ENCODE data around the gene CSK.
"Not testable (repeated sequence)": the region's sequence is repeated elsewhere in the genome, so short reads cannot be mapped to it uniquely, and the experiment has no call there.

CSK gene

DNA sequence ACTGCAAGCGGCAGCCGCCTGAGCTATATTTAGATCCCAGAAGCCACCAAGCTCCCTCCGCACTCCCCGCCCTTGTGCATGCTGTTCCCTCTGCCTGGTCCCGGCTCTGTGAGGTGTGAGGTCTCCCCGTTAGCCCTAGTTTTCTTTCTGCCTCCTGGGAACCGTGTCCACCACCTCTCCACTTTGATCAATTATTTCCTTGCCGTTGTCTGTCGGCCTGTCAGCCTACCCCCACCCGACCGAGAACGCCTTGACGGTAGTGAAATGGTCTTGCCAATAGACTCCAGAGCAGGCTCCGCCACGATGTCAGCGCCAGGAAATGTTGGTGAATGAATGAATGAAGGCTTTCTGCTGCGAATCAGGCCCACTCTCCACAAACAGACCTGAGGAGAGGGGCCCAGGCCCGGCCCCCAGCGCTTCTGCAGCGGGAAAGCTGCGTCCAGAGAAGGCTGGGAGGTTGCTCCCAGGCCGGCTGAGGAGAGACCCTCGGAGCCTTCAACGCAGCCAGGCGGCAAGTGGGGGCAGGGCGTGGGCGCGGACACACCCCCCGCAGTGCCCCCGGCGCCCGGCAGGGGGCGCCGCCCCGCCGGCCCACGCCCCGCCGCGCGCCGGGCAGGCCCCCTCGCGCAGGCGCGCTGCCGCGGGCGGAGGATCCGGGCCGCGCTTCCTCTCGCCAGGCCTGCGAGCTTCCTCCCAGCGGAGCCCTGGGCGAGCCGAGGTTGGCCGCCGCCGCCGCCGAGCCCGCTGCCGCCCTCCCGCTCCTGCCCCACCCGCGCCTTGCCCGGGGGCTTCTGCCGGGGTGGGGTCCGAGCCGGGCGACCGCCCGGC, at the start of gene CSK:
Gene CSK, plus strand, starts transcription at position 650 of the 828 bp plus-strand sequence. CDS start 16,218 bp downstream, outside the sequence.
- H3K27me3 ChIP-seq (ENCODE audit: low read depth, low read length), result no peaks in the 10 kb centered on the region
- no peaks in the 10 kb centered on the region for H3K9me3 ChIP-seq (ENCODE audit: insufficient read depth, low read length)
- H3K4me3 ChIP-seq (ENCODE audit: low read length), result peak within 1 kb of the TSS; percentile 93
- H3K9ac ChIP-seq (ENCODE audit: low read length), result peak within 1 kb of the TSS; percentile 100
- no peaks in the 10 kb centered on the region for H4K20me1 ChIP-seq (ENCODE audit: insufficient read depth, low read length)
- TF ChIP-seq, protein P1, sequence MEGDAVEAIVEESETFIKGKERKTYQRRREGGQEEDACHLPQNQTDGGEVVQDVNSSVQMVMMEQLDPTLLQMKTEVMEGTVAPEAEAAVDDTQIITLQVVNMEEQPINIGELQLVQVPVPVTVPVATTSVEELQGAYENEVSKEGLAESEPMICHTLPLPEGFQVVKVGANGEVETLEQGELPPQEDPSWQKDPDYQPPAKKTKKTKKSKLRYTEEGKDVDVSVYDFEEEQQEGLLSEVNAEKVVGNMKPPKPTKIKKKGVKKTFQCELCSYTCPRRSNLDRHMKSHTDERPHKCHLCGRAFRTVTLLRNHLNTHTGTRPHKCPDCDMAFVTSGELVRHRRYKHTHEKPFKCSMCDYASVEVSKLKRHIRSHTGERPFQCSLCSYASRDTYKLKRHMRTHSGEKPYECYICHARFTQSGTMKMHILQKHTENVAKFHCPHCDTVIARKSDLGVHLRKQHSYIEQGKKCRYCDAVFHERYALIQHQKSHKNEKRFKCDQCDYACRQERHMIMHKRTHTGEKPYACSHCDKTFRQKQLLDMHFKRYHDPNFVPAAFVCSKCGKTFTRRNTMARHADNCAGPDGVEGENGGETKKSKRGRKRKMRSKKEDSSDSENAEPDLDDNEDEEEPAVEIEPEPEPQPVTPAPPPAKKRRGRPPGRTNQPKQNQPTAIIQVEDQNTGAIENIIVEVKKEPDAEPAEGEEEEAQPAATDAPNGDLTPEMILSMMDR (IDR thresholded peaks at IDR 0.05; ENCODE audit: low read depth, low read length), result peak; percentile 31; the same call in 1 of the 2 replicates
- TF ChIP-seq EZH2phosphoT487 (IDR thresholded peaks at IDR 0.05; ENCODE audit: low read depth), result no peak
- H3K4me2 ChIP-seq (ENCODE audit: low read length), result peak within 1 kb of the TSS; percentile 100
- no peak within 1 kb of the TSS for H2AFZ ChIP-seq (ENCODE audit: low read depth, low read length)
- peaks cover 89% of the 10 kb centered on the region for H3K79me2 ChIP-seq (ENCODE audit: low read length)
- peaks cover 43% of the 10 kb centered on the region for H3K36me3 ChIP-seq (replicated peaks; ENCODE audit: low read depth, low read length)
- H3K4me1 ChIP-seq (ENCODE audit: low read length), result peaks cover 80% of the 10 kb centered on the region
- H3K27ac ChIP-seq (ENCODE audit: low read length), result peak within 1 kb of the TSS; percentile 97

DNA sequence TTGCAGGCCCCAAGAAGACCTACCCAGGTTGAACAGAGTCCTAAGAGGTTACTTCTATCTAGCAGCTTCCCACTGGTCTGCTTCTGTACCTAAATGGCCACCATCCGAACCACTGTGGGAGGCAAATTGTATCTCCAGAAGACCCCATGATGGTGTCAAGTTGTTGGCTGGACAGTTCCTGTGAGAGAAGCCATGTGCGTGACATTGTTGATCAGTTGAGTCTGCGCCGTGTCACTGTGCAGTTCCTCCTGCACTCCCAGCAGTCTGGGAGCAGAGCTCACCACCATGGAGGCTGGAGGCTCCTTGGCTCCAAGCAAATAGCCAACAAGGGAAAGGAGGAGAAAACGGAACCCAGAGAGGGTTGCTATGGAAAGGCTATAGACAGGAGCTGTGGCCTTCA, 49.0 kb upstream of the CSK start:
- Histone ChIP-seq H3K27ac (ENCODE audit: low read length) (no peak overlapping the region), H3K36me3 (replicated peaks; ENCODE audit: low read depth, low read length) (no peaks in the 10 kb centered on the region), H3K4me3 (ENCODE audit: low read length) (no peak overlapping the region), H3K9ac (ENCODE audit: low read length) (no peak overlapping the region), H3K9me3 (ENCODE audit: insufficient read depth, low read length) (no peaks in the 10 kb centered on the region), H3K4me2 (ENCODE audit: low read length) (no peak overlapping the region), H3K4me1 (ENCODE audit: low read length) (no peaks in the 10 kb centered on the region), H4K20me1 (ENCODE audit: insufficient read depth, low read length) (no peaks in the 10 kb centered on the region), H3K27me3 (ENCODE audit: low read depth, low read length) (peaks cover 29% of the 10 kb centered on the region), H3K79me2 (ENCODE audit: low read length) (no peaks in the 10 kb centered on the region), H2AFZ (ENCODE audit: low read depth, low read length) (no peak overlapping the region)
- no peak for TF ChIP-seq EZH2phosphoT487 (IDR thresholded peaks at IDR 0.05; ENCODE audit: low read depth)
- TF ChIP-seq, protein P1 (IDR thresholded peaks at IDR 0.05; ENCODE audit: low read depth, low read length), result no peak

DNA sequence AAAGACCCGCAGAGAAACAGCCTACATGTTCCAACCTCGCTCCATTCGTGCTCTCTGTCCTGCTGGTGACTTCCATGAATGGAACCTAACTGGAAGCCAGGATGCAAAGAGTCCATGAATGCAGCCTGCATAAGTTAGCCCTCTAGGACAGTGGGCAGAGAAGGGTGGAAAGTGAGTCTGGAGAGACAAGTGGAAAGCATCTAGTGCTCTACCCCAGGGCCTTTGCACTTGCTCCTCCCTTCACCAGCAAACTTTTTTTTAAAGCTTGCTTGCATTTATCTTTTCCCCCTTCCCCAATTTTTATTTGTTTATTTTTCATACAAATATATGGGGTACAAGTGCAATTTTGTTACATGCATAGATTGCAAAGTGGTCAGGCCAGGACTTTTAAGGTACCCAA, 48.6 kb upstream of the CSK start:
- Histone ChIP-seq H3K27me3 (ENCODE audit: low read depth, low read length) (peaks cover 29% of the 10 kb centered on the region), H4K20me1 (ENCODE audit: insufficient read depth, low read length) (no peaks in the 10 kb centered on the region)

DNA sequence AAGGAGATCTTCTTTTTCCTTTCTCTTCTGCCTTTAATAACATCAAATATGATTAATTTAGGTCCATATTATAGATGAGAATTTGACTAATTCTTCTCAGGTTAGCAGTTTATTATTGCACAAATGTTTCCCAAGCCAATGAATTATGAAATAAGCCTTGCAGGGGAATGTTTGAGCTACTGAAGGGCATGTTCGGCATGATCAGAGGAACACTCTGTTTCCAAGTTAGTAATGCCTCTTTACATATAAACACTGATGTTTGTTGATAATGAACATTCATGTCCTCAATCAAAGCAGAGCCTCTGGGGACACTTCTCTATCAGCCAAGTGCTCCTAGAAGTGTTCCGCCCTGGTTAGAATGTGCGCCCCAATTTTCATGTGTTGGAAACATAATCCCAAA, 46.6 kb upstream of the CSK start:
- Histone ChIP-seq H3K27me3 (ENCODE audit: low read depth, low read length) (peaks cover 29% of the 10 kb centered on the region), H3K9me3 (ENCODE audit: insufficient read depth, low read length) (no peaks in the 10 kb centered on the region), H3K36me3 (replicated peaks; ENCODE audit: low read depth, low read length) (no peaks in the 10 kb centered on the region), H3K9ac (ENCODE audit: low read length) (no peak overlapping the region), H3K79me2 (ENCODE audit: low read length) (no peaks in the 10 kb centered on the region), H3K4me1 (ENCODE audit: low read length) (no peaks in the 10 kb centered on the region), H3K27ac (ENCODE audit: low read length) (no peak overlapping the region), H3K4me3 (ENCODE audit: low read length) (no peak overlapping the region), H3K4me2 (ENCODE audit: low read length) (no peak overlapping the region), H2AFZ (ENCODE audit: low read depth, low read length) (no peak overlapping the region), H4K20me1 (ENCODE audit: insufficient read depth, low read length) (no peaks in the 10 kb centered on the region)
- no peak for TF ChIP-seq EZH2phosphoT487 (IDR thresholded peaks at IDR 0.05; ENCODE audit: low read depth)
- TF ChIP-seq, protein P1 (IDR thresholded peaks at IDR 0.05; ENCODE audit: low read depth, low read length), result no peak

More for the DNA sequence above, 48.6 kb upstream of the CSK start:
- Histone ChIP-seq H3K4me1 (ENCODE audit: low read length) (no peaks in the 10 kb centered on the region), H3K4me3 (ENCODE audit: low read length) (no peak overlapping the region), H2AFZ (ENCODE audit: low read depth, low read length) (no peak overlapping the region), H3K27ac (ENCODE audit: low read length) (no peak overlapping the region), H3K4me2 (ENCODE audit: low read length) (no peak overlapping the region), H3K36me3 (replicated peaks; ENCODE audit: low read depth, low read length) (no peaks in the 10 kb centered on the region), H3K9ac (ENCODE audit: low read length) (no peak overlapping the region), H3K9me3 (ENCODE audit: insufficient read depth, low read length) (no peaks in the 10 kb centered on the region), H3K79me2 (ENCODE audit: low read length) (no peaks in the 10 kb centered on the region)
- TF ChIP-seq, protein P1 (IDR thresholded peaks at IDR 0.05; ENCODE audit: low read depth, low read length), result no peak
- no peak for TF ChIP-seq EZH2phosphoT487 (IDR thresholded peaks at IDR 0.05; ENCODE audit: low read depth)

DNA sequence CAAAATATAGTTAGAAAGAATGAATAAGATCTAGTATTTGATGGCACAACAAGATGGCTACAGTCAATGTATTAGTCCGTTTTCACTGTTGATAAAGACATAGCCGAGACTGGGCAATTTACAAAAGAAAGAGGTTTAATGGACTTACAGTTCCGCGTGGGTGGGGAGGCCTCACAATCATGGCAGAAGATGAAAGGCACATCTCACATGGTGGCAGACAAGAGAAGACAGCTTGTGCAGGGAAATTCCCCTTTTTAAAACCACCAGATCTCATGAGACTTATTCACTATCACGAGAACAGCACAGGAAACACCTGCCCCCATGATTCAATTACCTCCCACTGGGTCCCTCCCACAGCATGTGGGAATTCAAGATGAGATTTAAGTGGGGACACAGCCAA, 43.6 kb upstream of the CSK start:
- not testable (repeated sequence) for H3K9me3 ChIP-seq (ENCODE audit: insufficient read depth, low read length); H3K9ac ChIP-seq (ENCODE audit: low read length); H3K36me3 ChIP-seq (replicated peaks; ENCODE audit: low read depth, low read length); H2AFZ ChIP-seq (ENCODE audit: low read depth, low read length); H3K27ac ChIP-seq (ENCODE audit: low read length); H3K4me3 ChIP-seq (ENCODE audit: low read length); H3K4me1 ChIP-seq (ENCODE audit: low read length); H3K4me2 ChIP-seq (ENCODE audit: low read length); H4K20me1 ChIP-seq (ENCODE audit: insufficient read depth, low read length); H3K79me2 ChIP-seq (ENCODE audit: low read length)
- peaks cover 16% of the 10 kb centered on the region; the same call in 1 of the 2 replicates for H3K27me3 ChIP-seq (ENCODE audit: low read depth, low read length)
